HepG2 (cell line): ENCODE data around the gene PCSK5. TPM values are rescaled to one million over a fixed set of nuclear protein-coding genes. Genes with fewer than 3 reads are reported as not detected.

ENCODE experiments used
- ATAC-seq: fragments of 200-7000 bp; cut with Tn5 transposase; 3 replicates; pipeline ENCODE4 v1.9.1; 2020; ENCODE audit warnings: mild to moderate bottlenecking, moderate library complexity
- BruUV-seq: library from RNA; stranded (reverse); fragments of 400-500 nt; replicated peaks from 2 replicates; lab custom pipeline; 2021; lab: Mats Ljungman, UMichigan
- CTCF ChIA-PET: fragments of 300-600 bp; formaldehyde crosslinking; extraction: SDS; loops from one replicate; lab custom pipeline; 2021; ENCODE audit warnings: low total read pairs, inconsistent platforms, low intra/inter-chr PET ratio; lab: Yijun Ruan, JAX
- POLR2A ChIA-PET: fragments of 350-600 bp; sonication (Branson Sonifier 250); formaldehyde crosslinking; loops from one replicate; lab custom pipeline; 2020; ENCODE audit warnings: antibody characterized with exemption, inconsistent platforms; lab: Yijun Ruan, JAX
- DNase-seq: peaks from one replicate; pipeline ENCODE4 v3.0.0-alpha.2; 2015; ENCODE audit warnings: low spot score
- FAIRE-seq: peaks from 3 replicates; lab custom pipeline; 2011; peaks lifted over from hg19 to GRCh38; lab: Jason Lieb, UNC
- H2AFZ ChIP-seq: one replicate; pipeline ENCODE4 v1.6.1; 2011; ENCODE audit warnings: low read length, inconsistent platforms
- H3K27ac ChIP-seq: fragments of 300-600 bp; 3 replicates; pipeline ENCODE4 v1.8.0; 2011; ENCODE audit warnings: mixed run types, mild to moderate bottlenecking, mixed read lengths, low read length, inconsistent platforms; ENCODE audit not compliant: insufficient read depth; ENCODE audit errors: extremely low read length
- H3K27me3 ChIP-seq, 2 experiments: fragments of 200-600 bp in 1 of 2; 2 replicates in 1 of 2; 3 replicates in 1 of 2; pipeline versions ENCODE4 v1.6.0 to v1.8.0; 2011; ENCODE audit warnings: low read length in 2 of 2, mild to moderate bottlenecking in 2 of 2, moderate library complexity in 2 of 2, inconsistent platforms in 1 of 2; ENCODE audit not compliant: insufficient read depth in 2 of 2, control insufficient read depth in 1 of 2
- H3K36me3 ChIP-seq, 2 experiments: fragments of 200-600 bp in 1 of 2; replicated peaks in 1 of 2; 2 replicates in 1 of 2; 3 replicates in 1 of 2; pipeline versions ENCODE4 v1.5.1 to v1.8.0; 2011; ENCODE audit warnings: low read length in 2 of 2, inconsistent platforms in 1 of 2; ENCODE audit not compliant: insufficient read depth in 2 of 2, control insufficient read depth in 1 of 2
- H3K4me1 ChIP-seq: 2 replicates; pipeline ENCODE4 v1.5.1; 2012; ENCODE audit warnings: low read length, inconsistent platforms; ENCODE audit not compliant: insufficient read depth
- H3K4me2 ChIP-seq: 2 replicates; pipeline ENCODE4 v1.6.0; 2011; ENCODE audit warnings: low read depth, low read length, inconsistent platforms
- H3K4me3 ChIP-seq, 3 experiments: fragments of 200-600 bp in 1 of 3; sonication (generic), shearing (Covaris generic) in 1 of 3; replicated peaks in 1 of 3; 2 replicates each; pipeline ENCODE4 v1.5.1; 2011 to 2016; ENCODE audit warnings: low read length in 3 of 3, inconsistent platforms in 2 of 3, low read depth in 2 of 3, mild to moderate bottlenecking in 2 of 3, control low read depth in 1 of 3, mixed read lengths in 1 of 3; ENCODE audit not compliant: insufficient read depth in 1 of 3
- H3K79me2 ChIP-seq: one replicate; pipeline ENCODE4 v1.6.1; 2011; ENCODE audit warnings: low read length, inconsistent platforms; ENCODE audit not compliant: insufficient read depth
- H3K9ac ChIP-seq: 2 replicates; pipeline ENCODE4 v1.6.0; 2011; ENCODE audit warnings: mild to moderate bottlenecking, low read depth, low read length, inconsistent platforms; ENCODE audit not compliant: insufficient read depth
- H3K9me3 ChIP-seq: 2 replicates; pipeline ENCODE4 v1.5.1; 2012; ENCODE audit warnings: mild to moderate bottlenecking, low read length
- H4K20me1 ChIP-seq: 2 replicates; pipeline ENCODE4 v1.6.0; 2011; ENCODE audit warnings: inconsistent platforms, mild to moderate bottlenecking, low read length, moderate library complexity; ENCODE audit not compliant: insufficient read depth
- CHCHD3 ChIP-seq: sonication (generic); formaldehyde crosslinking; IDR thresholded peaks from 2 replicates; pipeline ENCODE4 v1.8.0; 2022; ENCODE audit warnings: mild to moderate bottlenecking, missing genetic modification reagents, moderate library complexity
- HMG20B ChIP-seq: conservative IDR thresholded peaks from 2 replicates; pipeline ENCODE4 v1.6.1; 2016; ENCODE audit warnings: missing genetic modification reagents, missing compliant biosample characterization
- HNRNPH1 ChIP-seq: fragments of 200-400 bp; formaldehyde crosslinking; optimal IDR thresholded peaks from 2 replicates; pipeline ENCODE3; 2017; ENCODE audit warnings: mild to moderate bottlenecking, low read depth, low read length
- KLF16 ChIP-seq, 2 experiments: sonication (generic) in 1 of 2; formaldehyde crosslinking in 1 of 2; IDR thresholded peaks; 2 replicates each; pipeline versions ENCODE4 v1.6.1 to v1.8.0; 2016 to 2023; ENCODE audit warnings: missing genetic modification reagents in 2 of 2, missing compliant biosample characterization in 1 of 2
- MAFF ChIP-seq: IDR thresholded peaks from 2 replicates; pipeline ENCODE4 v1.6.1; 2011; ENCODE audit warnings: low read depth, low read length, improper control_type of control experiment
- MBD4 ChIP-seq: IDR thresholded peaks from 2 replicates; pipeline ENCODE4 v1.6.1; 2012; ENCODE audit warnings: low read length, inconsistent platforms, borderline replicate concordance
- MBNL3 ChIP-seq: fragments of 250-450 bp; sonication (Bioruptor Pico); conservative IDR thresholded peaks from 2 replicates; pipeline ENCODE4 v1.8.0; 2022; ENCODE audit warnings: mild to moderate bottlenecking, inconsistent platforms
- POLR2AphosphoS2 ChIP-seq: IDR thresholded peaks from 2 replicates; pipeline ENCODE4 v1.6.1; 2011; ENCODE audit warnings: low read depth, low read length, improper control_type of control experiment
- SSRP1 ChIP-seq: IDR thresholded peaks from 2 replicates; pipeline ENCODE4 v1.6.1; 2016; ENCODE audit warnings: control low read depth
- ZBTB8A ChIP-seq: sonication (generic); formaldehyde crosslinking; IDR thresholded peaks from 2 replicates; pipeline ENCODE4 v1.4.0; 2020; ENCODE audit warnings: mild to moderate bottlenecking, low read depth, missing genetic modification reagents, borderline replicate concordance
- ZNF101 ChIP-seq: sonication (generic); formaldehyde crosslinking; IDR thresholded peaks from 2 replicates; pipeline ENCODE4 v1.4.0; 2020; ENCODE audit warnings: mild to moderate bottlenecking, low read depth, missing genetic modification reagents, borderline replicate concordance
- ZNF253 ChIP-seq: sonication (generic); formaldehyde crosslinking; IDR thresholded peaks from 2 replicates; pipeline ENCODE4 v1.8.0; 2022; ENCODE audit warnings: mild to moderate bottlenecking, missing genetic modification reagents, borderline replicate concordance
- ZNF354B ChIP-seq: sonication (generic); formaldehyde crosslinking; IDR thresholded peaks from 2 replicates; pipeline ENCODE4 v1.8.0; 2022; ENCODE audit warnings: mild to moderate bottlenecking, missing genetic modification reagents
- ZNF484 ChIP-seq: sonication (generic); formaldehyde crosslinking; IDR thresholded peaks from 2 replicates; pipeline ENCODE4 v1.5.1; 2020; ENCODE audit warnings: mild to moderate bottlenecking, low read depth, missing genetic modification reagents, borderline replicate concordance
- ZNF562 ChIP-seq: sonication (generic); formaldehyde crosslinking; IDR thresholded peaks from 2 replicates; pipeline ENCODE4 v1.8.0; 2022; ENCODE audit warnings: missing genetic modification reagents, borderline replicate concordance
- WGBS: methylation state at CpG from one replicate; pipeline ENCODE4 v1.1.6; 2017; ENCODE audit warnings: low lambda C conversion rate; 5-methylcytosine and 5-hydroxymethylcytosine counted together
- in situ Hi-C: cut with HindIII; loops from 2 replicates; pipeline ENCODE4 v1.10.0; 2017; ENCODE audit warnings: low pct_unique_long_range_greater_than_20kb; ENCODE audit not compliant: extremely low pct_ligation_motif_present
- intact Hi-C: fragments of 100-400 bp; cut with micrococcal nuclease; formaldehyde crosslinking; loops from one replicate; pipeline ENCODE4 v1.10.0; 2022; ENCODE audit not compliant: unreplicated experiment
- polyA plus RNA-seq, 8 experiments: library from polyadenylated mRNA; depleted of rRNA in 3 of 8; stranded (reverse) in 7 of 8; unstranded in 1 of 8; fragments of >200 nt; fragmentation: Illumina TruSeq in 4 of 8; extraction: Trizol in 4 of 8; gene quantifications; 2 replicates each; pipeline versions ENCODE4 v1.2.1 to v1.2.3, GENCODE V29; 2011 to 2016; ENCODE audit warnings: low read depth in 4 of 8, missing spikeins in 1 of 8, mixed read lengths in 1 of 8; ENCODE audit not compliant: insufficient read depth in 1 of 8
- total RNA-seq, 5 experiments: library from RNA; depleted of rRNA; stranded (reverse); fragments of >200 nt; fragmentation: Illumina TruSeq; extraction: Trizol; gene quantifications; 2 replicates each; pipeline ENCODE4 v1.2.3, GENCODE V29; 2016; ENCODE audit warnings: low read depth in 1 of 5

PCSK5 gene
- total and polyA plus RNA-seq, 2 of the 13 experiments (the other 11 are each of a cell fraction or from before 2014, with no cell fraction given): 0.55 to 0.66 TPM

- no peak for FAIRE-seq
- no peak overlapping the region for H2AFZ ChIP-seq
- no peak overlapping the region for H3K27ac ChIP-seq
- H3K9me3 ChIP-seq: no peaks in the 10 kb centered on the region
- ChIA-PET POLR2A (no interaction called here), CTCF (no interaction called here)
- 8% methylated on average over 2 of the region's 2 CpGs for WGBS
- H3K4me1 ChIP-seq: no peaks in the 10 kb centered on the region
- intact Hi-C loops: loop anchor here (10.0 kb wide), 1 partner anchor 59 kb away; no protein-coding TSS in a partner anchor
- no peaks in the 10 kb centered on the region for H3K36me3 ChIP-seq
- TF ChIP-seq ZNF562 (no peak), HMG20B (no peak), ZNF484 (CRISPR knock-in tag) (no peak), SSRP1 (no peak), MAFF (no peak), KLF16 (CRISPR knock-in tag; IDR thresholded peaks at IDR 0.05) (no peak), ZNF354B (CRISPR knock-in tag) (no peak), MBD4 (no peak), HNRNPH1 (no peak), ZBTB8A (no peak), CHCHD3 (CRISPR knock-in tag) (no peak), MBNL3 (CRISPR knock-in tag) (no peak), ZNF101 (CRISPR knock-in tag) (no peak), ZNF253 (CRISPR knock-in tag) (no peak), POLR2AphosphoS2 (no peak)
- H3K9ac ChIP-seq: no peak overlapping the region
- in situ Hi-C loops: no loop called here
- ATAC-seq: no peak
- H4K20me1 ChIP-seq: no peaks in the 10 kb centered on the region
- no peaks in the 10 kb centered on the region for H3K79me2 ChIP-seq
- no peak overlapping the region for H3K4me2 ChIP-seq
- H3K27me3 ChIP-seq: no peaks in the 10 kb centered on the region
- BruUV-seq: no TSS peak
- DNase-seq: no peak
- H3K4me3 ChIP-seq: no peak overlapping the region
Observed at GRCh38 chr9:76013809-76014208, 123.3 kb downstream of the PCSK5 start.
